Dendritic cell treated with granulocyte-macrophage colony-stimulating factor and Interleukin-4, amounts not matched to agents 40 ng/mL and 50 ng/mL, for 4 days (primary cell): ENCODE measurements around the gene FAR2.
A peak's percentile ranks its signal among the peaks of the same experiment; 100 is the strongest.
"Not testable (repeated sequence)": the region's sequence is repeated elsewhere in the genome, so short reads cannot be mapped to it uniquely, and the experiment has no call there.

ENCODE experiments used
- H3K27ac Mint-ChIP-seq: one replicate; pipeline ENCODE4 v1.8.0; 2022; ENCODE audit warnings: mild to moderate bottlenecking, mixed read lengths
- H3K27me3 Mint-ChIP-seq: one replicate; pipeline ENCODE4 v1.8.0; 2022; ENCODE audit warnings: mild to moderate bottlenecking, mixed read lengths
- H3K36me3 Mint-ChIP-seq: one replicate; pipeline ENCODE4 v1.8.0; 2022; ENCODE audit warnings: low read depth, mixed read lengths
- H3K4me1 Mint-ChIP-seq: one replicate; pipeline ENCODE4 v1.8.0; 2022; ENCODE audit warnings: low read depth, mixed read lengths
- H3K4me3 Mint-ChIP-seq: one replicate; pipeline ENCODE4 v1.8.0; 2022; ENCODE audit warnings: mild to moderate bottlenecking, moderate library complexity, mixed read lengths
- H3K9me3 Mint-ChIP-seq: one replicate; pipeline ENCODE4 v1.8.0; 2022; ENCODE audit warnings: mixed read lengths
- intact Hi-C: fragments of 100-400 bp; cut with micrococcal nuclease; formaldehyde crosslinking; loops from one replicate; pipeline ENCODE4 v1.15.0; 2022

FAR2 gene

DNA sequence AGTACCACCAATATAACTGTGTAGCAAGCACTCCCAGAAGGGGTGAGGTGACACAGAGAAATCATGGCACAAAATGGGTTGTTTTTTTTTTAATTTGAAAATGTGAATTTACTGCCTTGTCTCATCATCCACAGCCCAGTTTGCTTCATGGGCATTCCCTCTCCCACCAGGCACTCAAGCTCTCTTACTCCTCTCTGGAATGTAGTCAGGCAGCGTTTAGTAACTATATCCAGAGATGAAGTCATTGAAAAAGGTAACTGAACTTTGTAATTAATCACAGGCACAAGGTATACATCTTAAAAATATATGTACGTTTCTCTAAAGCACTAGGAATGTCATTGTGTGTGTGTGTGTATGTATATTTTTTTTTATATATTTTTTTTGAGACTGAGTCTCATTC lies 91.4 kb downstream of the FAR2 start:
- H3K4me3 Mint-ChIP-seq: no peak overlapping the region
- H3K4me1 Mint-ChIP-seq: peaks cover 60% of the 10 kb centered on the region
- H3K27ac Mint-ChIP-seq: no peak overlapping the region
- intact Hi-C loops: loop anchor here (5.0 kb wide), 1 partner anchor 73 kb away; no protein-coding TSS in a partner anchor
- no peaks in the 10 kb centered on the region for H3K9me3 Mint-ChIP-seq
- H3K36me3 Mint-ChIP-seq: no peaks in the 10 kb centered on the region
- H3K27me3 Mint-ChIP-seq: peaks cover 23% of the 10 kb centered on the region

DNA sequence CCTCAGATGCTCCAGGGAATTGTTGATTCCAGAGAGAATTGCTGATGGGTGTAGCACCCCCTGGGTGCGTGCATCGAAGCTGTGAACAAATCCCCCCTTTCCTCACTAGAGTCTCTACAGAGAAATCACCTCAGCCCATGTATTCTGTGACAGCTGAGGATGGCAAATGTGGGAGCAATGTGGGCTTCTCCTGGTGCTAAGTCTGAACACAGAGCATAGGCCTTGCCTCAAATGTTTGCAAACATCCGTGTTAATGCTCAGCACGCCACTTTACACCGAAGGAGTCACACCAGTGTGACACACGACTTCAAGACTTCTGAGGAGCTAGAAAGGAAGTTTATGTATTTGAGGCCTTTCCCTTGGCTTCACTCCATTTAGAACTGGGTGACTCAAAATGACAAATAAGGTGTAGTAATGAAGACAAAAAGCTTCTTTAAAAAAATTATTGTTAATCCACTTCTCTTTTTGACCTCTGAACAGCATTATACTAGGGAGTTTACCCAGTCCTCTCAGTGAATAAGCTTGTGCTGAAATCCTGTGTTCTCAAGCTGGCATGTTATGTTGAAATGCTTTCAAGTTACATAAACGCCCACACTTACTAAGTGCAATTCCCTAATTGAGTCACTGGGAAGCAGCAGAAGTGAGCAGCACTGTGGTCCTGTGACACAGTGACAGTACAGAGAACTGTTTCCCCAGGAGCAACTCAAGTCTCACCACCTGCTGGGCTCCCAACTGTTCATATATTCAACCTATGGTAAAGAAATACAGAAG lies 92.9 kb downstream of the FAR2 start:
- peaks cover 65% of the 10 kb centered on the region for H3K4me1 Mint-ChIP-seq
- intact Hi-C loops: loop anchor here (2.0 to 5.0 kb wide), 2 partner anchors 33 to 75 kb away; no protein-coding TSS in a partner anchor
- H3K9me3 Mint-ChIP-seq: no peaks in the 10 kb centered on the region
- no peaks in the 10 kb centered on the region for H3K36me3 Mint-ChIP-seq
- peak overlapping the region; percentile 6 for H3K4me3 Mint-ChIP-seq
- peaks cover 21% of the 10 kb centered on the region for H3K27me3 Mint-ChIP-seq
- H3K27ac Mint-ChIP-seq: peak overlapping the region; percentile 86

DNA sequence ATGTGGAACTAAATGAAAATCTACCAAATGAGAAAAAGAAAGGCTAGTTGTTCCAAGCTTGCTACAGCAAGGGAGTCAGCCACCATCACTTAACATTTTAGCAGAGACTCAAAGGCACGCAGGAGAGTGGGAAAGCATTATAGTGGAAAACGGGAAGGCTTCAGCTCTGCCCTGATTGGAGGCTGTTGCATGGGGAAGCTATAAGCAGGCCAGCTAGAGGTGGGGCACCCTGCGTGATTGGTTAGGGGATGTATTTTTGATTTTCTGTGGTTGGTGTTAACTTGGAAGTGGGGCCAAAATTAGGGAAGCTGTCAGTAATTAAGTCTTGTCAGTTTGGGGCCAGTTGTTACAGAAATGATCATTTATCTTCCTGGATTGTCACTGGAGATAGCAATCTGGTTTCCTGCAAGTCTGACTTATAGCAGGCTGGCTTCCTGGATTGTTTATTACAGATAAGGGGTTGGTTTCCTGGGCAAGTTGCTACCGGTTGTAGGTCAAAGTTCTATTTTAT lies 93.9 kb downstream of the FAR2 start:
- Mint-ChIP-seq H3K4me1 (peaks cover 65% of the 10 kb centered on the region), H3K9me3 (no peaks in the 10 kb centered on the region), H3K4me3 (no peak overlapping the region), H3K36me3 (no peaks in the 10 kb centered on the region), H3K27ac (peak overlapping the region; percentile 86), H3K27me3 (peaks cover 21% of the 10 kb centered on the region)
- intact Hi-C loops: loop anchor here (2.0 to 5.0 kb wide), 2 partner anchors 34 to 76 kb away; no protein-coding TSS in a partner anchor

DNA sequence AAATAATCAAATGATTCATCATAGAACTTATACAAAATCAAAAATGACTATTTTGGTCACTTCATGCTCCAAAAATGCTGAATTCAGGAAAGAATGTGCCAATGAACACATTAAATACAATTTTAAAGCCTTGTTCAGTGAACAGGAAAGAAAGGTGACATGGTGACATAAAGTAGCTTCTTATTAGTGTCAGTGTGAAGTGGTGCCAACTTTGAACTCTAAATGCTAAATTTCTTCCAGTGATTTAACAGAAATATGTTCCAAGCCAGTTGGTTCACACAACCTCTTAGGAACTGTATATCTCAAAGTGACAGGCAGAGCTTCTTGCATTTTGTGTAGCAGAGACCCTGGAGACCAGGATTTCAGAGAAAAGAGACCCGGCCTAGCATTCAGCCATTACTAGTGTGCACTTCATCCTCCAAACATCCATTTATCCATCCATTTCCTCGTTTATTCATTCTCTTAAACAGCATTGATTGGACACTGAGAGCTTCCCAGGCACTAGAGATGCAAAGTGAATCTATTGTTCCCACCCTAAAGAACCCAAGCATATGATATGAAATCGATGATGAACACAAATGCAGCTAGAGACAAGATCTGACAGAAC lies 95.2 kb downstream of the FAR2 start:
- Mint-ChIP-seq H3K9me3 (no peaks in the 10 kb centered on the region), H3K27me3 (peaks cover 17% of the 10 kb centered on the region), H3K36me3 (no peaks in the 10 kb centered on the region), H3K27ac (no peak overlapping the region), H3K4me1 (peaks cover 60% of the 10 kb centered on the region), H3K4me3 (no peak overlapping the region)
- intact Hi-C loops: loop anchor here (5.0 kb wide), 1 partner anchor 77 kb away; no protein-coding TSS in a partner anchor

DNA sequence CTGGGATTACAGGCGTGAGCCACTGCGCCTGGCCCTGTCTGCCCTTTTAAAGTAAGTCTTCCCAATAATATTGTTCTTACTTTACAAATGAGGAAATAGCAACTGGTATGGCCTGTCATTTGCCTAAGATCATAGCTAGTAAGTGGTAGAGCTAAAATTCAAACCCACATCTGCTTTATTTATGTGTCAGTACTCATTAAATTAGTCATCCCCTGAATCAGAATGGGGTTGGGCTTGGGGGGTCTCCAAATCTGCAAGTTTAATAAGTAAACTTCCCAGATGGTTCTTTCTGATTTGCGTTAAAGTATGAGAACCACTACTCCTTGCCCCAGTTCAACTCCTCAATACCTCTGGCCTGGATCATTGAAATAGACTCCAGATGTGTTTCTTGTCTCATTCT lies 96.2 kb downstream of the FAR2 start:
- peaks cover 54% of the 10 kb centered on the region for H3K4me1 Mint-ChIP-seq
- intact Hi-C loops: no loop called here
- H3K36me3 Mint-ChIP-seq: no peaks in the 10 kb centered on the region
- H3K27me3 Mint-ChIP-seq: peaks cover 11% of the 10 kb centered on the region
- H3K27ac Mint-ChIP-seq: peak overlapping the region; percentile 39
- no peaks in the 10 kb centered on the region for H3K9me3 Mint-ChIP-seq
- no peak overlapping the region for H3K4me3 Mint-ChIP-seq

DNA sequence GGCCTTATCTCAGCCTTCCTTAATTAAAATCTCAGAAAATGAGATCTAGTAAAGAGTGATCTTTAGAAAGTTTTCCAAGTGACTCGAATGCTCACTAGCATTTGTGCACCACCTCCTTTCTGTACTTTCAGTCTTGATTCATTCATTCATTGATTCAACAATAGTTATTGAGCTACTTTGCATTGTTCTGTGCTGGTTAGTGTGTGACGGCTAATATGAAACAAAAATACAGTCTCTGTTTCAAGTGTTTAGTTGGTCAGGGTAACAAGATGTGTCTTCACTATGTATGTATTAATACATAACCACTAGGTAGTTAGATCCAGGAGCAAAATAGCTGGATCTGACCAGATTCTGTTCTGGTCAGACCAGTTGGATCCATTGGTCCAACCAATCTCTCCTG lies 100.9 kb downstream of the FAR2 start:
- Mint-ChIP-seq H3K36me3 (no peaks in the 10 kb centered on the region), H3K4me1 (peaks cover 14% of the 10 kb centered on the region), H3K27ac (no peak overlapping the region), H3K27me3 (peaks cover 4% of the 10 kb centered on the region), H3K4me3 (no peak overlapping the region), H3K9me3 (no peaks in the 10 kb centered on the region)
- intact Hi-C loops: no loop called here

DNA sequence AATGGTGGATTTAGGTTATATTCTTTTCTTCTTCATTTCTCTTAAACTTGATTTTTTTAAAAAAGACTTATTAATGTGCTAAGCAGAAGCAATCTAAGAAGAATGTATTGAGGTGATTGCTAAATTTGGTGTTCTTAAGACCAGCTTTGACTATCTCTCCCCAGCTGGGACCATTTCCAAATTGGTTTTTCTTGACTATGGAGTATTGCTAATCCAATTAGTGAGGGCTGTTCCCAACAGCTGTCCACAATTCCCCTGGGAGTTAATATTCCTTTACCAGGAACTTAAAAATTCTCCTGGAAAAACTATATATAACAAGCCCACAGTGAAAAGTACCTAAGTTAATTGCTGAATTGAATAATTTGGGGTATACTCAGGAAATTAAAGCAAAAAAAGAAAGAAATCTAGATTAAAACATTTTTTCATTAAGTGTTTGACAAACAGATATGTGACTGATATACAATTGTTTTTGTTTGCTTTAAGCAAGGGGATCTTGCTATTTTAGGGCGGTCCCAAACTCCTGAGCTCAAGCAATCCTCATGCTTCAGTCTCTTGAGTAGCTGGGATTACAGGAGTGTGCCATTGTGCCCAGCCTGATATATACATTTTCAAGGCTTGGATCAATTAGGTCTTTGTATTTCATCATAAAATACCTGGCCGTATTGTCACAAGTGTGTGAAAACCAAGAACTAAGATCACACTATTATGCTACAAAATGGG lies 105.0 kb downstream of the FAR2 start:
- H3K27me3 Mint-ChIP-seq: peaks cover 12% of the 10 kb centered on the region
- intact Hi-C loops: no loop called here
- H3K4me3 Mint-ChIP-seq: no peak overlapping the region
- no peak overlapping the region for H3K27ac Mint-ChIP-seq
- no peaks in the 10 kb centered on the region for H3K9me3 Mint-ChIP-seq
- H3K4me1 Mint-ChIP-seq: peaks cover 13% of the 10 kb centered on the region
- H3K36me3 Mint-ChIP-seq: no peaks in the 10 kb centered on the region

DNA sequence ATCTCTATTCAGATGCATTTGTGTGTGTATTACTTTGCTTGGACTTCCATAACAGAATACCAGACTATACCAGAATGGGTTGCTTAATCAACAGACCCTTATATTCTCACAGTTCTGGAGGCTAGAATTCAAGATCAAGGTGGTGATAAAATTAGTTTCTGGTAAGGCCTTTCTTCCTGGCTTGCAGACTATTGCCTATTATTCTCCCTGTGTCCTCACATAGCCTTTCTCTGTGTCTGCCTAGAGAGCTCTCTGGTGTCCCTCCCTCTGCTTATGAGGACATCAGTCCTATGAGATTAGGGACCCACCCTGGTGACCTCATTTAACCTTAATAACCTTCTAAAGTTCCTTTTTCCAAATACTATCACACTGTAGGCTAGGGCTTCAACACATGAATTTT lies 106.0 kb downstream of the FAR2 start:
- Mint-ChIP-seq H3K4me3 (no peak overlapping the region), H3K27me3 (peaks cover 12% of the 10 kb centered on the region), H3K27ac (peak overlapping the region; percentile 43), H3K9me3 (peaks cover 1% of the 10 kb centered on the region), H3K4me1 (peaks cover 13% of the 10 kb centered on the region), H3K36me3 (no peaks in the 10 kb centered on the region)
- intact Hi-C loops: no loop called here

DNA sequence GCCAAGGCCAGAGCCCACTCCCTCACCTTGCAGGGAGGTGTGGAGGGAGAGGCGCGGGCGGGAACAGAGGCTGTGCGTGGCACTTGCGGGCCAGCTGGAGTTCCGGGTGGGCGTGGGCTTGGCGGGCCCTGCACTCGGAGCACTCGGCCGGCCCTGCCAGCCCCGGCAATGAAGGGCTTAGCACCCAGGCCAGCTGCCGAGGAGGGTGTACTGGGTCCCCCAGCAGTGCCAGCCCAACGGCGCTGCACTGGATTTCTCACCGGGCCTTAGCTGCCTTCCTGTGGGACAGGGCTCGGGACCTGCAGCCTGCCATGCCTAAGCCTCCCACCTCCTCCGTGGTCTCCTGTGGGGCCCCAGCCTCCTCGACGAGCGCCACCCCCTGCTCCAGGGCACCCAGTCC lies 107.5 kb downstream of the FAR2 start:
- H3K4me1 Mint-ChIP-seq: peaks cover 13% of the 10 kb centered on the region
- peaks cover 17% of the 10 kb centered on the region for H3K9me3 Mint-ChIP-seq
- peaks cover 25% of the 10 kb centered on the region for H3K27me3 Mint-ChIP-seq
- peak overlapping the region; percentile 37 for H3K27ac Mint-ChIP-seq
- intact Hi-C loops: no loop called here
- no peak overlapping the region for H3K4me3 Mint-ChIP-seq
- peaks cover 14% of the 10 kb centered on the region for H3K36me3 Mint-ChIP-seq

DNA sequence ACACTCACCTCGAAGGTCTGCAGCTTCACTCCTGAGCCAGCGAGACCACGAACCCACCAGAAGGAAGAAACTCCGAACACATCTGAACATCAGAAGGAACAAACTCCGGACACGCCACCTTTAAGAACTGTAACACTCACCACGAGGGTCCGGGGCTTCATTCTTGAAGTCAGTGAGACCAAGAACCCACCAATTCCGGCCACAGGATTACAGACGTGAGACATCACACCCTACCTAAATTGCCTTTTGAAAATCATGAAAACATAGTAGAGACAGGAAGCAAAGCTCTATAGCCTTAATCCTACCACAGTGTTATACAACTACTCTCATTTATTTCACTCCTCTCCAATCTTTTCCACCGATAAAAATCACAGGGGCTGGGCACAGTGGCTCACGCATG lies 108.6 kb downstream of the FAR2 start:
- H3K27ac Mint-ChIP-seq, intact Hi-C loops, H3K4me3 Mint-ChIP-seq: not testable (repeated sequence)
- Mint-ChIP-seq H3K4me1 (peaks cover 13% of the 10 kb centered on the region), H3K27me3 (peaks cover 24% of the 10 kb centered on the region), H3K9me3 (peaks cover 28% of the 10 kb centered on the region), H3K36me3 (peaks cover 14% of the 10 kb centered on the region)

DNA sequence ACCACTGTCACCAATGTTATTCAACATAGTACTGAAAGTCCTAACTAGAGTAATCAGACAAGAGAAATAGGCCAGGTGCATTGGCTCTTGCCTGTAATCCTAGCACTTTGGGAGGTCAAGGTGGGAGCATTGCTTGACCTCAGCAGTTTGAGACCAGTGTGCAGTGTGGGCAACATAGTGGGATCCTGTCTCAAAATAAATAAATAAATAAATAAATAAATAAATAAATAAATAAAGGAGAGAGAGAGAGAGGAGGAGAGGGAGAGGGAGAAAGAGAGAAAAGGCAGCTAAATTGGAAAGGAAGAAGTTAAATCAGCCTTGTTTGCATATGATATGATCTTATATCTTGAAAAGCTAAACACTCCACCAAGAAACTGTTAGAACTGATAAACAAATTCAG lies 115.3 kb downstream of the FAR2 start:
- no peak overlapping the region for H3K4me3 Mint-ChIP-seq
- no peak overlapping the region for H3K27ac Mint-ChIP-seq
- H3K9me3 Mint-ChIP-seq: peaks cover 45% of the 10 kb centered on the region
- H3K36me3 Mint-ChIP-seq: peaks cover 14% of the 10 kb centered on the region
- peaks cover 30% of the 10 kb centered on the region for H3K27me3 Mint-ChIP-seq
- intact Hi-C loops: no loop called here
- no peaks in the 10 kb centered on the region for H3K4me1 Mint-ChIP-seq

DNA sequence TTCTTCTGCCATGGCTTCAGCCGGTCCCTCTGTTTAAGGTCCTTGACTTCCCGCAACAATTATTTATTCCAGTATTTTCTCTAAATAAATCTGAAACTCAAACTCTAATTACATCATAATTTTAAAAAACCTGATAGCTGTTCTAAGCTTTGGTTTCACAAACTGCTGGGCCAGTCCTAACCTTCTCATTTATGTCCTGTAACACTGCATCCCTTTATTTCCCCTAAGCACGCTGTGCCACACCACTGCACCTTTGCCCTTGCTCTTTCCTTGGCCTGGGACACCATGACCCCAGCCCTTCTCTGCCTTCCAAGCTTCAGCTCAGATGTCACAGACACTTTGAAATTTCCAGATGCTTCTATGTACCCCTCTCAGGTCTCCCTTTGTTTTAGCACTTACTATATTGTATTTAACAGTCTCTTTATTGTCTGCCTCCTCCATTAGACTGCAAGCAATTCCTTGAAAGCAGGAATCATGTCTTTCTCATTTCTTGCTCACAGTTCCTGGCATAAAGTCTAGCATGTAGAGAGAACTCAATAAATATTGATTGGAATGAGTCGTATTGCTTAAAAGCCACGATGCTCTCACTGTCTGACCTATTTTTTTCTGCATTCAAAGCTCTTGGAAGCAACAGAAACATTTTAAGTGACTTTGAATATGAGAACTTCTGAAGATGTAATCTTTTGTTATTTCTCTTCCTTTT lies 120.8 kb downstream of the FAR2 start:
- intact Hi-C loops: no loop called here
- Mint-ChIP-seq H3K4me1 (no peaks in the 10 kb centered on the region), H3K36me3 (no peaks in the 10 kb centered on the region), H3K4me3 (no peak overlapping the region), H3K27ac (no peak overlapping the region), H3K27me3 (peaks cover 32% of the 10 kb centered on the region), H3K9me3 (no peaks in the 10 kb centered on the region)

DNA sequence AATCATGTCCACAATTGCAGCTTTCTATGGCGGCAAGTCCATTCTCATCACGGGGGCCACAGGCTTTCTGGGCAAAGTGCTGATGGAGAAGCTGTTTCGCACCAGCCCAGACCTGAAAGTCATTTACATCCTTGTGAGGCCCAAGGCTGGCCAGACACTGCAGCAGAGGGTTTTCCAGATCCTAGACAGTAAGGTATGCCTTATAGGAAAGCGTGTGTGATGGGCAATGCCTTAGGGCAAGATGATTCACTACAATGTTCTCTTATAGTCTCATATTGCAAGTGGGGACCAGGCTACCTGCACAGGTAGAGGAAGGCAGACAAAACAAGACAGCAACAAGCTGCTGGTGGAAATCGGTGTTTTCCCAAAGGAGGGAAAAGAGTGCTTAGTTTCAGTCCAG lies 121.4 kb downstream of the FAR2 start:
- Mint-ChIP-seq H3K27ac (no peak overlapping the region), H3K36me3 (no peaks in the 10 kb centered on the region), H3K4me3 (no peak overlapping the region), H3K9me3 (no peaks in the 10 kb centered on the region), H3K27me3 (peaks cover 31% of the 10 kb centered on the region), H3K4me1 (no peaks in the 10 kb centered on the region)
- intact Hi-C loops: no loop called here
